ENCODE measurements around the gene GAPT.

GAPT gene

GRCh38 chr5:58460002-58460731, 31.1 kb upstream of the GAPT start, which contains the start of gene PLK2:
TSS of gene PLK2 (minus strand) at chr5:58460086. CDS start at chr5:58459959, 127 bp downstream.
- peak within 1 kb of the TSS; percentile 86 for H3K27ac ChIP-seq
- H4K20me1 ChIP-seq, result peaks cover 18% of the 10 kb centered on the region; the same call in 1 of the 2 replicates
- H3K4me1 ChIP-seq, result peaks cover 29% of the 10 kb centered on the region
- peak within 1 kb of the TSS; percentile 96 for H3K4me2 ChIP-seq
- H3K4me3 ChIP-seq, result peak within 1 kb of the TSS; percentile 84
- H3K9me3 ChIP-seq, result no peaks in the 10 kb centered on the region
- H3K36me3 ChIP-seq, result peaks cover 20% of the 10 kb centered on the region
- peaks cover 17% of the 10 kb centered on the region for H3K27me3 ChIP-seq
- H3K9ac ChIP-seq, result peak within 1 kb of the TSS; percentile 86
- TF ChIP-seq Cebpa-rat (IDR thresholded peaks at IDR 0.05), result no peak

- Histone ChIP-seq H3K4me2 (peak overlapping the region; percentile 96), H4K20me1 (peaks cover 18% of the 10 kb centered on the region; the same call in 1 of the 2 replicates), H3K4me3 (peak overlapping the region; percentile 84), H3K9ac (peak overlapping the region; percentile 86), H3K4me1 (peaks cover 29% of the 10 kb centered on the region), H3K9me3 (no peaks in the 10 kb centered on the region), H3K27me3 (peaks cover 17% of the 10 kb centered on the region), H3K36me3 (peaks cover 14% of the 10 kb centered on the region), H3K27ac (peak overlapping the region; percentile 86)
- no peak for TF ChIP-seq Cebpa-rat (IDR thresholded peaks at IDR 0.05)
These were observed 30.4 kb upstream of the GAPT start for GRCh38 chr5:58460732-58461286.

- Histone ChIP-seq H3K9ac (no peak overlapping the region), H3K4me3 (no peak overlapping the region), H3K27me3 (peaks cover 17% of the 10 kb centered on the region), H4K20me1 (peaks cover 18% of the 10 kb centered on the region; the same call in 1 of the 2 replicates), H3K9me3 (no peaks in the 10 kb centered on the region), H3K4me1 (peaks cover 29% of the 10 kb centered on the region), H3K4me2 (peak overlapping the region; percentile 96), H3K36me3 (peaks cover 3% of the 10 kb centered on the region), H3K27ac (peak overlapping the region; percentile 86)
- no peak for TF ChIP-seq Cebpa-rat (IDR thresholded peaks at IDR 0.05)
These were observed 29.1 kb upstream of the GAPT start for GRCh38 chr5:58462154-58462553.

GRCh38 chr5:58462623-58463230, 28.5 kb upstream of the GAPT start:
- peaks cover 29% of the 10 kb centered on the region for H3K4me1 ChIP-seq
- no peaks in the 10 kb centered on the region for H3K9me3 ChIP-seq
- H3K9ac ChIP-seq, result no peak overlapping the region
- peak overlapping the region; percentile 96; the same call in 1 of the 2 replicates for H3K4me2 ChIP-seq
- H3K27me3 ChIP-seq, result peaks cover 17% of the 10 kb centered on the region
- H3K36me3 ChIP-seq, result no peaks in the 10 kb centered on the region
- H3K27ac ChIP-seq, result peak overlapping the region; percentile 86
- H3K4me3 ChIP-seq, result no peak overlapping the region
- H4K20me1 ChIP-seq, result peaks cover 18% of the 10 kb centered on the region; the same call in 1 of the 2 replicates
- no peak for TF ChIP-seq Cebpa-rat (IDR thresholded peaks at IDR 0.05)

GRCh38 chr5:58466939-58467338, 24.3 kb upstream of the GAPT start:
- Histone ChIP-seq H3K4me1 (peaks cover 6% of the 10 kb centered on the region), H3K4me3 (no peak overlapping the region), H3K4me2 (no peak overlapping the region), H3K9me3 (no peaks in the 10 kb centered on the region), H3K36me3 (no peaks in the 10 kb centered on the region), H3K9ac (no peak overlapping the region), H4K20me1 (no peaks in the 10 kb centered on the region), H3K27me3 (no peaks in the 10 kb centered on the region), H3K27ac (no peak overlapping the region)
- TF ChIP-seq Cebpa-rat (IDR thresholded peaks at IDR 0.05), result no peak

GRCh38 chr5:58469896-58470295, 21.3 kb upstream of the GAPT start:
- H3K36me3 ChIP-seq, result no peaks in the 10 kb centered on the region
- H3K9ac ChIP-seq, result no peak overlapping the region
- peaks cover 8% of the 10 kb centered on the region for H3K9me3 ChIP-seq

GRCh38 chr5:58475404-58475803, 15.8 kb upstream of the GAPT start:
- Histone ChIP-seq H3K4me3 (no peak overlapping the region), H3K9me3 (peaks cover 18% of the 10 kb centered on the region), H3K9ac (no peak overlapping the region), H3K4me2 (no peak overlapping the region), H3K27me3 (no peaks in the 10 kb centered on the region), H3K4me1 (no peaks in the 10 kb centered on the region; the same call in 1 of the 2 replicates), H3K27ac (no peak overlapping the region), H3K36me3 (no peaks in the 10 kb centered on the region), H4K20me1 (no peaks in the 10 kb centered on the region)
- TF ChIP-seq Cebpa-rat (IDR thresholded peaks at IDR 0.05), result no peak

More at GRCh38 chr5:58469896-58470295, 21.3 kb upstream of the GAPT start:
- H3K4me2 ChIP-seq, result no peak overlapping the region
- no peaks in the 10 kb centered on the region for H4K20me1 ChIP-seq
- H3K4me3 ChIP-seq, result no peak overlapping the region
- no peak overlapping the region for H3K27ac ChIP-seq
- no peaks in the 10 kb centered on the region for H3K27me3 ChIP-seq
- TF ChIP-seq Cebpa-rat (IDR thresholded peaks at IDR 0.05), result no peak
- no peaks in the 10 kb centered on the region for H3K4me1 ChIP-seq

GRCh38 chr5:58477760-58478376, 13.4 kb upstream of the GAPT start:
- no peaks in the 10 kb centered on the region for H3K36me3 ChIP-seq
- H3K27me3 ChIP-seq, result no peaks in the 10 kb centered on the region
- H3K9ac ChIP-seq, result no peak overlapping the region
- TF ChIP-seq Cebpa-rat (IDR thresholded peaks at IDR 0.05), result no peak
- H3K4me3 ChIP-seq, result no peak overlapping the region
- peaks cover 31% of the 10 kb centered on the region for H3K9me3 ChIP-seq
- no peaks in the 10 kb centered on the region for H4K20me1 ChIP-seq
- H3K4me2 ChIP-seq, result no peak overlapping the region
- H3K4me1 ChIP-seq, result no peaks in the 10 kb centered on the region; the same call in 1 of the 2 replicates
- no peak overlapping the region for H3K27ac ChIP-seq

- no peak overlapping the region for H3K9ac ChIP-seq
- H3K4me1 ChIP-seq, result peaks cover 9% of the 10 kb centered on the region; the same call in 1 of the 2 replicates
- no peak overlapping the region for H3K4me3 ChIP-seq
- H3K36me3 ChIP-seq, result no peaks in the 10 kb centered on the region
- TF ChIP-seq Cebpa-rat (IDR thresholded peaks at IDR 0.05), result no peak
- peaks cover 13% of the 10 kb centered on the region for H3K9me3 ChIP-seq
- H3K4me2 ChIP-seq, result no peak overlapping the region
- no peaks in the 10 kb centered on the region for H4K20me1 ChIP-seq
- H3K27ac ChIP-seq, result no peak overlapping the region
- H3K27me3 ChIP-seq, result no peaks in the 10 kb centered on the region
These were observed 10.1 kb upstream of the GAPT start for GRCh38 chr5:58481066-58481676.

Data from BLaER1 (cell line).